Fibroblast of villous mesenchyme (primary cell): ENCODE measurements around the gene ADGRA3. TPM values are rescaled to one million over a fixed set of nuclear protein-coding genes. Genes with fewer than 3 reads are reported as not detected.

Experiments
- DNase-seq: peaks from one replicate; pipeline ENCODE4 v3.0.0-alpha.2; 2010; ENCODE audit warnings: low read depth
- H3K4me3 ChIP-seq: 2 replicates; pipeline ENCODE4 v1.5.1; 2011; ENCODE audit warnings: low read depth, mild to moderate bottlenecking, low read length
- CTCF ChIP-seq: IDR thresholded peaks from 2 replicates; pipeline ENCODE4 v1.5.1; 2012; ENCODE audit warnings: low read depth, mild to moderate bottlenecking, low read length; ENCODE audit not compliant: insufficient read depth
- total RNA-seq: library from RNA; depleted of rRNA; stranded (reverse); fragments of >200 nt; gene quantifications from 2 replicates; pipeline ENCODE4 v1.2.3, GENCODE V29; 2012

The ADGRA3 gene
- 24.8 and 25.9 TPM in 2 replicates for total RNA-seq

- peak within 1 kb of the TSS; percentile 73 for H3K4me3 ChIP-seq
- peak; percentile 73 for DNase-seq
- TF ChIP-seq CTCF, result no peak
These were observed at the start of gene ADGRA3 for GRCh38 chr4:22515888-22516541. ADGRA3 (minus strand) TSS chr4:22516066; CDS start chr4:22515784, 282 bp downstream.

- no peak for TF ChIP-seq CTCF
- no peak for DNase-seq
- no peak overlapping the region for H3K4me3 ChIP-seq
These were observed 40.6 kb upstream of the ADGRA3 start for GRCh38 chr4:22556495-22556894.

- DNase-seq, result no peak
- no peak overlapping the region for H3K4me3 ChIP-seq
- no peak for TF ChIP-seq CTCF
These were observed 38.8 kb upstream of the ADGRA3 start for GRCh38 chr4:22554670-22555069.

- no peak overlapping the region for H3K4me3 ChIP-seq
- no peak for TF ChIP-seq CTCF
- no peak for DNase-seq
These were observed 37.7 kb upstream of the ADGRA3 start for GRCh38 chr4:22553560-22553959.

GRCh38 chr4:22552812-22553211 is 36.9 kb upstream of the ADGRA3 start:
- DNase-seq, result peak; percentile 10
- TF ChIP-seq CTCF, result peak; percentile 2
- no peak overlapping the region for H3K4me3 ChIP-seq

- DNase-seq, result no peak
- no peak overlapping the region for H3K4me3 ChIP-seq
- TF ChIP-seq CTCF, result no peak
These were observed 35.7 kb upstream of the ADGRA3 start for GRCh38 chr4:22551550-22551949.

GRCh38 chr4:22546299-22546698 is 30.4 kb upstream of the ADGRA3 start:
- no peak for DNase-seq
- TF ChIP-seq CTCF, result no peak

More at GRCh38 chr4:22546299-22546698, 30.4 kb upstream of the ADGRA3 start:
- H3K4me3 ChIP-seq, result no peak overlapping the region
